NOMO-1 (cell line): ENCODE results near the gene PPM1F.

ENCODE experiments used
- DNase-seq, 2 experiments: peaks; one replicate each; lab custom pipeline; 2025; ENCODE audit not compliant: unreplicated experiment in 2 of 2; lab: John Stamatoyannopoulos, UW

Gene PPM1F

GRCh38 chr22:21977814-21978213 lies 25.2 kb upstream of the PPM1F start:
- DNase-seq = no peak

GRCh38 chr22:21975854-21976345 lies 23.3 kb upstream of the PPM1F start:
- no peak for DNase-seq

- no peak for DNase-seq
Measured at GRCh38 chr22:21975273-21975672, 22.6 kb upstream of the PPM1F start.

GRCh38 chr22:21974058-21974649 lies 21.5 kb upstream of the PPM1F start:
- no peak for DNase-seq

GRCh38 chr22:21972806-21973205 lies 20.2 kb upstream of the PPM1F start:
- DNase-seq = no peak

GRCh38 chr22:21972293-21972779 lies 19.7 kb upstream of the PPM1F start:
- peak in 1 of 2 experiments; percentile 25 for DNase-seq

GRCh38 chr22:21971858-21972275 lies 19.2 kb upstream of the PPM1F start:
- DNase-seq = no peak

GRCh38 chr22:21970800-21971617 lies 18.4 kb upstream of the PPM1F start:
- DNase-seq = no peak

GRCh38 chr22:21970037-21970799 lies 17.6 kb upstream of the PPM1F start:
- no peak for DNase-seq

GRCh38 chr22:21968452-21969129 lies 15.9 kb upstream of the PPM1F start:
- no peak for DNase-seq

GRCh38 chr22:21967693-21968271 lies 15.1 kb upstream of the PPM1F start:
- DNase-seq = no peak

GRCh38 chr22:21966643-21967516 lies 14.2 kb upstream of the PPM1F start:
- no peak for DNase-seq

- DNase-seq = no peak
Measured at GRCh38 chr22:21965762-21966288, 13.2 kb upstream of the PPM1F start.

GRCh38 chr22:21964918-21965484 lies 12.4 kb upstream of the PPM1F start:
- no peak for DNase-seq

GRCh38 chr22:21964234-21964633 lies 11.6 kb upstream of the PPM1F start:
- DNase-seq = no peak

- DNase-seq = no peak
Measured at GRCh38 chr22:21963790-21964211, 11.2 kb upstream of the PPM1F start.

- no peak for DNase-seq
Measured at GRCh38 chr22:21963286-21963685, 10.6 kb upstream of the PPM1F start.

- DNase-seq = no peak
Measured at GRCh38 chr22:21962655-21962949, 10.0 kb upstream of the PPM1F start.
